Colonic mucosa (tissue), 4 donors: ENCODE measurements around the gene METRN. TPM values are rescaled to one million over a fixed set of nuclear protein-coding genes. Genes with fewer than 3 reads are reported as not detected.
"Not testable (repeated sequence)": the region's sequence is repeated elsewhere in the genome, so short reads cannot be mapped to it uniquely, and the experiment has no call there.

Experiments used
- DNase-seq: peaks from one replicate; pipeline ENCODE4 v3.0.0-alpha.2; 2020
- H3K27ac ChIP-seq: fragments of 200-600 bp; one replicate; pipeline ENCODE4 v1.8.0; 2021
- H3K27me3 ChIP-seq: fragments of 200-600 bp; one replicate; pipeline ENCODE4 v1.8.0; 2021
- H3K36me3 ChIP-seq: fragments of 200-600 bp; one replicate; pipeline ENCODE4 v1.8.0; 2021
- H3K4me1 ChIP-seq: fragments of 200-600 bp; one replicate; pipeline ENCODE4 v1.8.0; 2021; ENCODE audit warnings: mild to moderate bottlenecking
- H3K4me3 ChIP-seq: fragments of 200-600 bp; one replicate; pipeline ENCODE4 v1.8.0; 2021
- H3K9ac ChIP-seq, 2 donors: one replicate each; pipeline ENCODE4 v1.7.0; 2013; ENCODE audit warnings: control low read depth in 2 of 2, low read depth in 2 of 2, low read length in 2 of 2
- H3K9me3 ChIP-seq: fragments of 200-600 bp; one replicate; pipeline ENCODE4 v1.8.0; 2021
- CTCF ChIP-seq: fragments of 200-600 bp; IDR thresholded peaks from one replicate; pipeline ENCODE4 v1.8.0; 2022; ENCODE audit warnings: antibody characterized with exemption, mild to moderate bottlenecking
- intact Hi-C: fragments of 100-400 bp; cut with DNase I; formaldehyde crosslinking; loops from one replicate; pipeline ENCODE4 v1.14.1; 2022
- total RNA-seq, 2 donors: library from RNA; stranded (reverse); fragmentation: NEBNext Ultra II Directional in 1 of 2; extraction: Animal tissue kit (Norgen Biotek cat#: 25700) in 1 of 2; gene quantifications; one replicate each; pipeline ENCODE4 v1.2.1, GENCODE V29; 2021
- donor health status: healthy.
- donor health status: DM: no; HTN: no; CAD: no.
- donor health status: DM: no; HTN: no; CAD: no.

Gene METRN
- total RNA-seq, 2 donors from 2014 or later = 23.3 to 50.0 TPM

- peak; percentile 79 for DNase-seq
- Histone ChIP-seq H3K27ac (no peak overlapping the region), H3K27me3 (peaks cover 29% of the 10 kb centered on the region), H3K4me1 (peaks cover 12% of the 10 kb centered on the region), H3K9me3 (no peaks in the 10 kb centered on the region), H3K4me3 (no peak overlapping the region), H3K9ac (no peak overlapping the region), H3K36me3 (no peaks in the 10 kb centered on the region)
- peak; percentile 99 for TF ChIP-seq CTCF
- intact Hi-C loops = loop anchor here (2.0 to 5.0 kb wide), 2 partner anchors 75 to 346 kb away; no protein-coding TSS in a partner anchor
Measured at GRCh38 chr16:711548-712320, 3.2 kb upstream of the METRN start.

- H3K4me1 ChIP-seq = peaks cover 12% of the 10 kb centered on the region
- not testable (repeated sequence) for H3K36me3 ChIP-seq, H3K9me3 ChIP-seq, H3K27ac ChIP-seq, H3K9ac ChIP-seq, H3K4me3 ChIP-seq
- DNase-seq = peak; percentile 55
- peaks cover 23% of the 10 kb centered on the region for H3K27me3 ChIP-seq
- intact Hi-C loops = loop anchor here (2.0 to 5.0 kb wide), 2 partner anchors 74 to 345 kb away; no protein-coding TSS in a partner anchor
- TF ChIP-seq CTCF = peak; percentile 14
Measured at GRCh38 chr16:712740-713250, 2.1 kb upstream of the METRN start.

GRCh38 chr16:714079-714478, 839 bp upstream of the METRN start:
- DNase-seq = no peak
- Histone ChIP-seq H3K9ac (peak overlapping the region in 1 of 2 donors; percentile 16), H3K36me3 (no peaks in the 10 kb centered on the region), H3K4me3 (no peak overlapping the region), H3K27me3 (peaks cover 20% of the 10 kb centered on the region), H3K27ac (no peak overlapping the region), H3K9me3 (no peaks in the 10 kb centered on the region), H3K4me1 (peaks cover 21% of the 10 kb centered on the region)
- intact Hi-C loops = loop anchor here (5.0 kb wide), 1 partner anchor 343 kb away; no protein-coding TSS in a partner anchor
- TF ChIP-seq CTCF = no peak

GRCh38 chr16:715477-716199, 720 bp downstream of the METRN start:
- peak overlapping the region; percentile 70 for H3K4me3 ChIP-seq
- no peak overlapping the region for H3K27ac ChIP-seq
- no peaks in the 10 kb centered on the region for H3K9me3 ChIP-seq
- no peaks in the 10 kb centered on the region for H3K36me3 ChIP-seq
- peaks cover 31% of the 10 kb centered on the region for H3K4me1 ChIP-seq
- peak overlapping the region; percentile 19 to 51 for H3K9ac ChIP-seq
- no peak for TF ChIP-seq CTCF
- DNase-seq = no peak
- intact Hi-C loops = no loop called here
- H3K27me3 ChIP-seq = peaks cover 8% of the 10 kb centered on the region

GRCh38 chr16:716200-716568, 1.3 kb downstream of the METRN start:
- no peak overlapping the region for H3K27ac ChIP-seq
- no peaks in the 10 kb centered on the region for H3K36me3 ChIP-seq
- intact Hi-C loops = no loop called here
- DNase-seq = no peak
- peak overlapping the region; percentile 70 for H3K4me3 ChIP-seq
- H3K9me3 ChIP-seq = no peaks in the 10 kb centered on the region
- peak overlapping the region in 1 of 2 donors; percentile 20 for H3K9ac ChIP-seq
- H3K27me3 ChIP-seq = peaks cover 4% of the 10 kb centered on the region
- peaks cover 31% of the 10 kb centered on the region for H3K4me1 ChIP-seq
- TF ChIP-seq CTCF = no peak
